Cerebellar nuclear complex (tissue), 1 donor: ENCODE results near the gene UNK.

ENCODE experiments used
- DNase-seq, 2 experiments: peaks; one replicate each; lab custom pipeline; 2025; lab: John Stamatoyannopoulos, UW

Gene UNK

GRCh38 chr17:75836605-75837004 lies 52.0 kb downstream of the UNK start:
- DNase-seq = no peak

DNA sequence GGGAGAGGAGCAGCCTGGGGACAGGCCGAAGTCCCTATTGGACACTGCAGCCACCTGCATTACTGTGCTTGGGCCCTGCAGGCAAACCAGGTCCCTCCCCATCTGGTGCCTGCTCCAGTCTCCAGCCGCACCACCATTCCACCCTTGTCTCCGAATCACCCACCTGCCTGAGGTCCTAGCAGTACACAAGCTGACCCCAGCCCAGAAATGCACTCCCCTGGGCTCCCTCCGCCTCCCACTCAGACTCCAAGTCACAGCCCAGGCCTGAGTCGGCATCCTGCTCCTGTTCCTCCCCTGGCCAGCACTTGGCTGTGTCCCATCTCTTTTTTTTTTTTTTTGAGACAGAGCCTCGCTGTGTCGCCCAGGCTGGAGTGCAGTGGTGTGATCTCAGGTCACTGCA lies 53.3 kb downstream of the UNK start:
- DNase-seq = no peak

GRCh38 chr17:75838410-75838809 lies 53.8 kb downstream of the UNK start:
- no peak for DNase-seq

- no peak for DNase-seq
These were observed 55.6 kb downstream of the UNK start for GRCh38 chr17:75839942-75840798.

- no peak for DNase-seq
These were observed 56.2 kb downstream of the UNK start for GRCh38 chr17:75840799-75841164.

- DNase-seq = no peak
These were observed 57.8 kb downstream of the UNK start for GRCh38 chr17:75842411-75842810.

- no peak for DNase-seq
These were observed 58.5 kb downstream of the UNK start for GRCh38 chr17:75842963-75843576.

DNA sequence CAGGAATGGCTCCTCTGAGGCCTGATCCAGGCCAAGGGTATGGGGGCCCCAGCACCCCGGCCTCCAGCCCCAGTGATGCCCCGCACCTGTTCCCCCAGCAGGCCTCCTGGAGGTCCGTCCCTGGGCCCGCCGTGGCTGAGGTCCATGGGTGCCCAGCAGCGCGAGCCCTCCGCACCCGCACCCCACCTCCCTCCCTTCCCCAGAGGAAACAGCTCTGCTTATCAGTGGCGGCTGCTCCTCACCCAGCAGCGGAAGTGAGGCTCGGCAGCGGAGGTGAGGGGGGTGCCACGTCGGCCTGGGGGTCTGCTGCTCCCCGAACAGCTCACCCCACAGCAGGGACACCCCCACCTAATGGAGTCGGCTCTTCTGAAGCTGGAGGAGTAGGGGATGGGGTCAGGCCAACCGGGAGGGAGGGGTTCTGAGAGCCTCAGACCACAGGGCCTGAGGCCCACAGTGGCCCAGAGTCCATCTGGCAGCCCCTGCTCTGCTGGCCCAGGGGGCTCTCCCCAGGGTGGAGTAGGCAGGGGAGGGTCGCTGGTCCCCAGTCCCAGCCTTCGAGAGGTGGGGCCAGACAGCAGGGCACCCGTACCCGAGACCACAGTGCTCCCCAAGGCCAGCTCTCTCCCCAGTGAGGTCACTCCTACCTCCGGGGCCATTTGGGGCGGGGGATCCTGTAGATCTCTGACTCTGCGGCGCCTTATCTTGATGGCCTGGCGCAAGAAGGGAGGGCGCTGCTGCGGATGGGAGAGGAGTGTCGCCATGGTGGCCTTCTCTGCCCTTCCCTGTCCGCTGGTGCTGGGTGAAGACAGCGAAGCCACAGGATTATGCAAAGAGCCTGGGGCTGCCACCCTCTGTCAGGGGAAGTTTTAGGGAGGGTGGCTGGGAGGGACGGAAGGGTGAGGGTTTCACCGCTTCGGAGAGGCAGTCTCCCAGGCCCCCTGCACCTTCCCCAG lies 59.2 kb downstream of the UNK start, which contains the start of gene UNC13D:
TSS of gene UNC13D (minus strand) at position 828 of the 953 bp plus-strand sequence. CDS start at position 761, 67 bp downstream.
- no peak for DNase-seq

- no peak for DNase-seq
These were observed 60.0 kb downstream of the UNK start for GRCh38 chr17:75844530-75845057.

- no peak for DNase-seq
These were observed 60.6 kb downstream of the UNK start for GRCh38 chr17:75845058-75845711.

- DNase-seq = no peak
These were observed 61.5 kb downstream of the UNK start for GRCh38 chr17:75845933-75846691.

DNA sequence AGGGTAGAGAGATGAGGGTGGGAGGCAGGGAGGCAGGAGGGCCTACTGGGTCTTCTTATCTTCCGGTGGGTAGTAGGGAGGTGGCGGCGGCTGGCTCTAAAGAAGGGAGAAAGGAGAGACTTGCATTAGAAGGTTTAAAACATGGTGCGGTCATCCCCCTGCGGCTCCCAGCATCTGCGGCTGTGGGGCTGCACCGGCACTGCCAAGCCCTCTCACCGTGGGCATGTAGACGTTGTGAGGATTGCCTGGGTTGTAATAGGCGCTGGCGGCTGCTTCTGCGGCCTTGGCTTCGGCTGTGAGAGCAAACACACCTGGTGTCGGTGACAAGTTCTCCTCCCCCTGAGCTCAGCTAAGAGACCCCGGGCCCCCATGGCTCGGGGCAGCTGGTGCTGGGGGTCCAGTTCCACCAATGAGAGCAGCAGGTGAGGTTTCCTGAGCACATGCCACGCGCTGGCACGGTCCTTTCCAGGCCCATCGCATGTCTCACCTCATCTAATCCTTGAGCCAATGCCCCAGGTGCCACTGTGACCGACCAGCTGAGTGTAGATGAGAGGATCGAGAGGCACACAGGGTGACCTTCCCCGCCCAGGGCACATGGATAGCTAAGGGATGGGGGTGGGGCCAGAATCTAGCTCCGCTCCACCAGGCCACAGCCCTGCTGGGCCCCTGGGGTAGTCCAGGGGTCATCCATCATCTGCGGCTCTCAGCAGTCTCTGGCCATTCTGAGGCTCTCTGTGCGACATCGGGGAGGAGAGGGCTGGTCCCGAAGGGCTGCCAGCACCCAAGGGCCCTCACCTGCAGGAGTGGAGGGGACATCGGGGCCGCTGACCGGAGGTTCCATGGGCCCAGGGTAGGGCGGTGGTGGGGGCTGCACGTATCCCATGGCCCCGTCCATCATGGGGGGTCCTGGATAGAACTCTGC lies 62.3 kb downstream of the UNK start:
- no peak for DNase-seq

- DNase-seq = no peak
These were observed 63.3 kb downstream of the UNK start for GRCh38 chr17:75847614-75848522.

GRCh38 chr17:75848523-75849278 lies 64.1 kb downstream of the UNK start:
- peak in 1 of 2 experiments; percentile 38 for DNase-seq

- DNase-seq = no peak
These were observed 64.7 kb downstream of the UNK start for GRCh38 chr17:75849279-75849646.

DNA sequence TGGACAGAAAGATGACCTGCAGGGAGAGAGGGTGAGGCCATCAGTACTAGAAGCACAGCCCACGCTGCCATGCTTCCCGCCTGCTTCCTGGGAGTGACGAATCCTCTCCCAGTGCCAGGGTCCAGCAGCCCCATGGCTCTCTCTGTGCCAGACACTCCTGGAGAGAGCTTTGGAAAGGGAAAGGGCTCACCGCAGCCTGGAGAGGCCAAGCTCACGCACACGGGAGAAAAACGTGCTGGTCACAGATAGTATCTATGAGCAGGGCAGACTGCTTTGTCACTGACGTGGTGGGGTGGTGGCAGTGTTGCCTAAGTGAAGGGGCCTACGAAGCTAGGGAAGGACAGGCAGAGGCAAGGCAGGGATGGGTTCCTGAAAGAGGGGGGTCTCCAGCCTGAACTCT lies 65.1 kb downstream of the UNK start:
- no peak for DNase-seq

DNA sequence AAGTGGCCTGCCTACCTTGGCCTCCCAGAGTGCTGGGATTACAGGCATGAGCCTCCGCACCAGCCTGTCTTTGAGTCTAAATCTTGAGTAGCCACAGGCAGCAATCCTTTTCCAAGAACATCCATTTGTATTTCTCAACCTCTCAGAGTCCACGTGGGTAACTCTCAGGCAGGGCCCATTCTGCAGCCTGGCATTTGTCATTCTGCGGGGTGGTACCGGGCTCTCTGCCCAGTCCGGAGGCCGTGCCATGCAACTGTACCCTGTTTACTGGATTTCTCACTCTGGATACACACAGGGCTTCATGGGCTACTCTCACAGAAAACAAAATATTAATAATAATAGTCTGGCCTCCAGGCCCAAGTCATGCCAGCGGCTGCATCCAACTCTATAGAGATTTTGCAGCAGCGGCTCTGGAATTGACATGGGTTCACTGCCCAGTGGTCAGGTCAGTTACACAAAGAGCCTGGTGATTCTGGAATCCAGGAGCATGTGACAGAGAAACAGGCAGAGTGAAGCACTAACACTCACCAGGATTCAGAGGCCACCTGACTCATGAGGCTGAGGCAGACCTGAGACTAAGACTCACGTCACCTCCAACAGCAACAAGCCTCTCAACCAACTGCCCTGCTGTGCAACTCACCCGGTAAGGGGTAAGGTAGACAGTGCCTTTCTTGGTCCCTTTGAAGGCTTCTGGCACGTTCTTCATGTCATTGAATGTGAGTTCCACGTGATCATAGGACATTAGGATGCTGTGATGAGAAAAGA lies 66.5 kb downstream of the UNK start:
- no peak for DNase-seq
